Activated T-cell treated with anti-CD3 and anti-CD28 coated beads, Interleukin-2, amount 50 U/mL, for 24 hours (primary cell): ENCODE data around the gene AKAP1.
A peak's percentile ranks its signal among the peaks of the same experiment; 100 is the strongest.

Experiments used
- DNase-seq: peaks from one replicate; pipeline ENCODE4 v3.0.0-alpha.2; 2020
- H3K27ac Mint-ChIP-seq: 2 replicates; pipeline ENCODE4 v1.8.0; 2020; ENCODE audit warnings: mild to moderate bottlenecking, mixed read lengths
- H3K27me3 Mint-ChIP-seq: 2 replicates; pipeline ENCODE4 v1.8.0; 2020; ENCODE audit warnings: mixed read lengths
- H3K36me3 Mint-ChIP-seq: 2 replicates; pipeline ENCODE4 v1.8.0; 2020; ENCODE audit warnings: low read depth, mixed read lengths
- H3K4me1 Mint-ChIP-seq: 2 replicates; pipeline ENCODE4 v1.8.0; 2020; ENCODE audit warnings: low read depth, mixed read lengths
- H3K4me3 Mint-ChIP-seq: 2 replicates; pipeline ENCODE4 v1.8.0; 2020; ENCODE audit warnings: mild to moderate bottlenecking, moderate library complexity, mixed read lengths
- H3K9me3 Mint-ChIP-seq: 2 replicates; pipeline ENCODE4 v1.8.0; 2020; ENCODE audit warnings: mixed read lengths

The AKAP1 gene

GRCh38 chr17:57084802-57085447, at the start of gene AKAP1:
TSS of gene AKAP1 (plus strand) at chr17:57085246. CDS start at chr17:57105465, 20,219 bp downstream.
- DNase-seq, result peak; percentile 96
- H3K4me1 Mint-ChIP-seq, result peaks cover 55% of the 10 kb centered on the region
- no peaks in the 10 kb centered on the region for H3K27me3 Mint-ChIP-seq
- peak within 1 kb of the TSS; percentile 87 for H3K4me3 Mint-ChIP-seq
- peaks cover 30% of the 10 kb centered on the region for H3K36me3 Mint-ChIP-seq
- H3K9me3 Mint-ChIP-seq, result no peaks in the 10 kb centered on the region
- peak within 1 kb of the TSS; percentile 94 for H3K27ac Mint-ChIP-seq

- Mint-ChIP-seq H3K36me3 (no peaks in the 10 kb centered on the region), H3K4me3 (no peak overlapping the region)
- no peak for DNase-seq
These were observed 49.0 kb upstream of the AKAP1 start for GRCh38 chr17:57035971-57036481.

GRCh38 chr17:57037411-57037810, 47.6 kb upstream of the AKAP1 start:
- Mint-ChIP-seq H3K36me3 (no peaks in the 10 kb centered on the region), H3K4me1 (no peaks in the 10 kb centered on the region), H3K27ac (no peak overlapping the region), H3K9me3 (no peaks in the 10 kb centered on the region), H3K27me3 (peaks cover 45% of the 10 kb centered on the region), H3K4me3 (no peak overlapping the region)
- no peak for DNase-seq

More at GRCh38 chr17:57035971-57036481, 49.0 kb upstream of the AKAP1 start:
- peaks cover 33% of the 10 kb centered on the region for H3K27me3 Mint-ChIP-seq
- H3K4me1 Mint-ChIP-seq, result no peaks in the 10 kb centered on the region
- H3K27ac Mint-ChIP-seq, result no peak overlapping the region
- H3K9me3 Mint-ChIP-seq, result no peaks in the 10 kb centered on the region

GRCh38 chr17:57038486-57038885, 46.6 kb upstream of the AKAP1 start:
- DNase-seq, result no peak
- Mint-ChIP-seq H3K4me3 (no peak overlapping the region), H3K36me3 (no peaks in the 10 kb centered on the region), H3K4me1 (no peaks in the 10 kb centered on the region), H3K27ac (no peak overlapping the region), H3K9me3 (no peaks in the 10 kb centered on the region), H3K27me3 (peaks cover 52% of the 10 kb centered on the region)

- no peaks in the 10 kb centered on the region for H3K9me3 Mint-ChIP-seq
- peaks cover 6% of the 10 kb centered on the region for H3K4me1 Mint-ChIP-seq
- no peak overlapping the region for H3K4me3 Mint-ChIP-seq
- peaks cover 71% of the 10 kb centered on the region for H3K27me3 Mint-ChIP-seq
- no peak overlapping the region for H3K27ac Mint-ChIP-seq
- DNase-seq, result no peak
- H3K36me3 Mint-ChIP-seq, result no peaks in the 10 kb centered on the region
These were observed 44.5 kb upstream of the AKAP1 start for GRCh38 chr17:57040571-57040970.

GRCh38 chr17:57043276-57043675, 41.8 kb upstream of the AKAP1 start:
- peaks cover 72% of the 10 kb centered on the region for H3K27me3 Mint-ChIP-seq
- DNase-seq, result no peak
- no peak overlapping the region for H3K4me3 Mint-ChIP-seq
- H3K27ac Mint-ChIP-seq, result no peak overlapping the region
- no peaks in the 10 kb centered on the region for H3K36me3 Mint-ChIP-seq
- peaks cover 20% of the 10 kb centered on the region for H3K4me1 Mint-ChIP-seq
- H3K9me3 Mint-ChIP-seq, result no peaks in the 10 kb centered on the region

GRCh38 chr17:57044976-57045867, 39.8 kb upstream of the AKAP1 start:
- peaks cover 20% of the 10 kb centered on the region for H3K4me1 Mint-ChIP-seq
- no peaks in the 10 kb centered on the region for H3K9me3 Mint-ChIP-seq
- H3K27me3 Mint-ChIP-seq, result peaks cover 70% of the 10 kb centered on the region
- DNase-seq, result no peak
- H3K36me3 Mint-ChIP-seq, result no peaks in the 10 kb centered on the region
- H3K27ac Mint-ChIP-seq, result no peak overlapping the region
- peak overlapping the region; percentile 70 for H3K4me3 Mint-ChIP-seq

GRCh38 chr17:57045868-57046704, 39.0 kb upstream of the AKAP1 start:
- Mint-ChIP-seq H3K4me3 (peak overlapping the region; percentile 70), H3K27me3 (peaks cover 76% of the 10 kb centered on the region), H3K36me3 (no peaks in the 10 kb centered on the region), H3K9me3 (no peaks in the 10 kb centered on the region), H3K27ac (peak overlapping the region; percentile 67), H3K4me1 (peaks cover 20% of the 10 kb centered on the region)
- DNase-seq, result peak; percentile 69

- DNase-seq, result no peak
- peak overlapping the region; percentile 70 for H3K4me3 Mint-ChIP-seq
- H3K9me3 Mint-ChIP-seq, result no peaks in the 10 kb centered on the region
- peaks cover 20% of the 10 kb centered on the region for H3K4me1 Mint-ChIP-seq
- H3K27ac Mint-ChIP-seq, result no peak overlapping the region
- peaks cover 69% of the 10 kb centered on the region for H3K27me3 Mint-ChIP-seq
- no peaks in the 10 kb centered on the region for H3K36me3 Mint-ChIP-seq
These were observed 38.3 kb upstream of the AKAP1 start for GRCh38 chr17:57046749-57047148.

GRCh38 chr17:57048096-57048495, 37.0 kb upstream of the AKAP1 start:
- Mint-ChIP-seq H3K4me1 (peaks cover 20% of the 10 kb centered on the region), H3K27ac (no peak overlapping the region), H3K4me3 (no peak overlapping the region), H3K9me3 (no peaks in the 10 kb centered on the region), H3K36me3 (no peaks in the 10 kb centered on the region), H3K27me3 (peaks cover 61% of the 10 kb centered on the region)
- no peak for DNase-seq

- Mint-ChIP-seq H3K27ac (no peak overlapping the region), H3K36me3 (no peaks in the 10 kb centered on the region), H3K27me3 (peaks cover 41% of the 10 kb centered on the region), H3K9me3 (no peaks in the 10 kb centered on the region), H3K4me3 (no peak overlapping the region), H3K4me1 (peaks cover 20% of the 10 kb centered on the region)
- no peak for DNase-seq
These were observed 34.7 kb upstream of the AKAP1 start for GRCh38 chr17:57050306-57050705.

- H3K9me3 Mint-ChIP-seq, result no peaks in the 10 kb centered on the region
- peaks cover 27% of the 10 kb centered on the region for H3K27me3 Mint-ChIP-seq
- peaks cover 8% of the 10 kb centered on the region for H3K4me1 Mint-ChIP-seq
- H3K27ac Mint-ChIP-seq, result no peak overlapping the region
- DNase-seq, result no peak
- H3K4me3 Mint-ChIP-seq, result no peak overlapping the region
- no peaks in the 10 kb centered on the region for H3K36me3 Mint-ChIP-seq
These were observed 33.1 kb upstream of the AKAP1 start for GRCh38 chr17:57051886-57052361.

GRCh38 chr17:57062865-57063264, 22.2 kb upstream of the AKAP1 start:
- Mint-ChIP-seq H3K4me3 (no peak overlapping the region), H3K27me3 (peaks cover 10% of the 10 kb centered on the region), H3K36me3 (no peaks in the 10 kb centered on the region), H3K4me1 (no peaks in the 10 kb centered on the region), H3K9me3 (no peaks in the 10 kb centered on the region), H3K27ac (no peak overlapping the region)
- no peak for DNase-seq

- no peak for DNase-seq
- Mint-ChIP-seq H3K27me3 (peaks cover 10% of the 10 kb centered on the region), H3K9me3 (no peaks in the 10 kb centered on the region), H3K27ac (no peak overlapping the region), H3K36me3 (no peaks in the 10 kb centered on the region), H3K4me1 (no peaks in the 10 kb centered on the region), H3K4me3 (no peak overlapping the region)
These were observed 17.9 kb upstream of the AKAP1 start for GRCh38 chr17:57067162-57067561.
